Naive thymus-derived CD4-positive, alpha-beta T cell (primary cell): ENCODE measurements around the gene DCLRE1A. TPM values are rescaled to one million over a fixed set of nuclear protein-coding genes. Genes with fewer than 3 reads are reported as not detected.
A peak's percentile ranks its signal among the peaks of the same experiment; 100 is the strongest.

Experiments
- ATAC-seq: fragments of 150-1000 bp; cut with Tn5 transposase; 2 replicates; pipeline ENCODE4 v1.10.0; 2021; ENCODE audit warnings: mild to moderate bottlenecking, moderate library complexity
- CTCF ChIA-PET: fragments of 350-600 bp; sonication (Branson Sonifier 250); formaldehyde crosslinking; loops from one replicate; lab custom pipeline; 2021; ENCODE audit warnings: antibody characterized with exemption; lab: Charles Lee
- POLR2A ChIA-PET: fragments of 350-600 bp; sonication (Branson Sonifier 250); formaldehyde crosslinking; loops from one replicate; lab custom pipeline; 2021; ENCODE audit warnings: antibody characterized with exemption, inconsistent platforms; lab: Charles Lee
- DNase-seq, 9 donors: peaks; one replicate each; pipeline versions ENCODE4 v3.0.0 to v3.0.0-alpha.2; 2020 to 2022; ENCODE audit warnings: mixed read lengths in 1 of 9
- H3K27ac ChIP-seq: one replicate; pipeline ENCODE4 v1.7.0; 2013; ENCODE audit warnings: mild to moderate bottlenecking, low read depth, low read length, moderate library complexity
- H3K27me3 ChIP-seq, 2 donors: one replicate each; pipeline ENCODE4 v1.7.0; 2013; ENCODE audit warnings: low read length in 2 of 2, mild to moderate bottlenecking in 2 of 2, moderate library complexity in 2 of 2; ENCODE audit not compliant: control insufficient read depth in 2 of 2, insufficient read depth in 2 of 2
- H3K36me3 ChIP-seq, 3 experiments: 1 replicate in 2 of 3; 2 replicates in 1 of 3; pipeline ENCODE4 v1.7.0; 2013; ENCODE audit warnings: low read length in 3 of 3, mild to moderate bottlenecking in 3 of 3, moderate library complexity in 1 of 3; ENCODE audit not compliant: insufficient read depth in 3 of 3, control insufficient read depth in 2 of 3
- H3K4me1 ChIP-seq, 2 donors: one replicate each; pipeline ENCODE4 v1.7.0; 2013; ENCODE audit warnings: low read length in 2 of 2, mild to moderate bottlenecking in 2 of 2, moderate library complexity in 1 of 2; ENCODE audit not compliant: control insufficient read depth in 2 of 2, insufficient read depth in 2 of 2
- H3K4me3 ChIP-seq: 2 replicates; pipeline ENCODE4 v1.7.0; 2013; ENCODE audit warnings: mild to moderate bottlenecking, low read length
- H3K9me3 ChIP-seq, 3 experiments: 1 replicate in 2 of 3; 2 replicates in 1 of 3; pipeline ENCODE4 v1.7.0; 2013; ENCODE audit warnings: low read length in 3 of 3; ENCODE audit not compliant: control insufficient read depth in 2 of 3
- H3K27ac Mint-ChIP-seq, 9 donors: one replicate each; pipeline ENCODE4 v1.8.0; 2020 to 2022; ENCODE audit warnings: mixed read lengths in 9 of 9, mild to moderate bottlenecking in 8 of 9, moderate library complexity in 5 of 9, inconsistent platforms in 2 of 9
- H3K27me3 Mint-ChIP-seq, 5 donors: one replicate each; pipeline ENCODE4 v1.8.0; 2021 to 2022; ENCODE audit warnings: mixed read lengths in 5 of 5, mild to moderate bottlenecking in 1 of 5
- H3K36me3 Mint-ChIP-seq, 5 donors: one replicate each; pipeline ENCODE4 v1.8.0; 2020 to 2022; ENCODE audit warnings: mixed read lengths in 5 of 5, mild to moderate bottlenecking in 3 of 5, inconsistent platforms in 1 of 5
- H3K4me1 Mint-ChIP-seq, 7 donors: one replicate each; pipeline ENCODE4 v1.8.0; 2020 to 2022; ENCODE audit warnings: mixed read lengths in 7 of 7, mild to moderate bottlenecking in 3 of 7, inconsistent platforms in 1 of 7
- H3K4me3 Mint-ChIP-seq, 10 donors: one replicate each; pipeline ENCODE4 v1.8.0; 2020 to 2022; ENCODE audit warnings: mild to moderate bottlenecking in 10 of 10, mixed read lengths in 10 of 10, moderate library complexity in 6 of 10, inconsistent platforms in 2 of 10
- H3K9me3 Mint-ChIP-seq, 11 donors: one replicate each; pipeline ENCODE4 v1.8.0; 2020 to 2022; ENCODE audit warnings: mixed read lengths in 11 of 11, mild to moderate bottlenecking in 4 of 11, inconsistent platforms in 1 of 11, moderate library complexity in 1 of 11
- intact Hi-C, 2 donors: fragments of 100-400 bp; cut with micrococcal nuclease; formaldehyde crosslinking; loops; one replicate each; pipeline ENCODE4 v1.15.1; 2023
- polyA plus RNA-seq, 2 donors: library from polyadenylated mRNA; unstranded; fragments of 300-500 nt; fragmentation: Illumina TruSeq; gene quantifications; one replicate each; pipeline ENCODE4 v1.2.3, GENCODE V29; 2021
- total RNA-seq, 6 experiments: library from RNA in 5 of 6; stranded (reverse) in 5 of 6; gene quantifications; 1 replicate in 5 of 6; 2 replicates in 1 of 6; pipeline ENCODE4 v1.2.3 and lab custom pipeline; 2021 to 2026

The DCLRE1A gene
- total RNA-seq, result 10 to 100 TPM in 1 of 5 experiments, 1 to 10 TPM in 4; 1.5 to 12.9 (median 4.3) TPM
- 1 to 10 TPM; 2.1 to 3.8 TPM for polyA plus RNA-seq
- total RNA-seq (lab: John Stamatoyannopoulos, UW), result 6.3 reads per million, percentile 28 among the genes with 10 or more reads in this experiment

GRCh38 chr10:113854013-113854760 lies at the start of gene DCLRE1A, which contains the start of gene NHLRC2:
TSS of gene DCLRE1A (minus strand) at chr10:113854082. CDS start at chr10:113853182, 900 bp downstream.
TSS of gene NHLRC2 (plus strand) at chr10:113854661. CDS start at chr10:113854873, 212 bp downstream.
- H3K36me3 Mint-ChIP-seq, result peaks cover 0 to 19% (median 10%) of the 10 kb centered on the region in 5 donors
- Histone ChIP-seq H3K4me1 (peaks cover 3 to 42% of the 10 kb centered on the region in 2 donors), H3K27ac (peak within 1 kb of the TSS; percentile 79), H3K36me3 (peaks cover 0 to 14% (median 0%) of the 10 kb centered on the region in 3 experiments), H3K27me3 (no peaks in the 10 kb centered on the region), H3K4me3 (peak within 1 kb of the TSS; percentile 90), H3K9me3 (no peaks in the 10 kb centered on the region)
- ATAC-seq (peak; percentile 73), DNase-seq (peak; percentile 26 to 55 (median 50))
- intact Hi-C loops, result loop anchor here (1.0 to 10.0 kb wide), 12 partner anchors 107 to 1409 kb away; partner anchors contain the start of genes CASP7 (in 2 of the 2), CCDC186 (in 2 of the 2), TRUB1 (in 2 of the 2) and VTI1A (in 2 of the 2)
- H3K4me1 Mint-ChIP-seq, result peaks cover 24 to 60% (median 52%) of the 10 kb centered on the region in 7 donors
- peak within 1 kb of the TSS; percentile 90 to 100 (median 97) for H3K4me3 Mint-ChIP-seq
- POLR2A ChIA-PET, result interaction anchor here (0.7 to 1.0 kb wide), 2 partner anchors 24 to 171 kb away, joined by 3 read pairs; no protein-coding TSS in a partner anchor
- no peaks in the 10 kb centered on the region for H3K9me3 Mint-ChIP-seq
- H3K27me3 Mint-ChIP-seq, result no peaks in the 10 kb centered on the region
- CTCF ChIA-PET, result interaction anchor here (0.6 kb wide), 1 partner anchor 385 kb away, joined by 3 read pairs; the partner anchor contains the start of gene VWA2
- peak within 1 kb of the TSS; percentile 89 to 100 (median 97) for H3K27ac Mint-ChIP-seq

- Histone ChIP-seq H3K4me3 (no peak overlapping the region), H3K4me1 (no peaks in the 10 kb centered on the region), H3K36me3 (peaks cover 0 to 28% (median 4%) of the 10 kb centered on the region in 3 experiments), H3K27me3 (no peaks in the 10 kb centered on the region), H3K9me3 (no peaks in the 10 kb centered on the region), H3K27ac (no peak overlapping the region)
- CTCF ChIA-PET, result no interaction called here
- Mint-ChIP-seq H3K4me1 (peaks cover 0 to 4% (median 0%) of the 10 kb centered on the region in 7 donors), H3K4me3 (no peak overlapping the region), H3K36me3 (peaks cover 7 to 45% (median 42%) of the 10 kb centered on the region in 5 donors), H3K27me3 (no peaks in the 10 kb centered on the region), H3K27ac (no peak overlapping the region), H3K9me3 (peaks cover 0 to 5% (median 1%) of the 10 kb centered on the region in 11 donors)
- DNase-seq (no peak), ATAC-seq (no peak)
- POLR2A ChIA-PET, result no interaction called here
- intact Hi-C loops, result no loop called here
Observed at GRCh38 chr10:113899952-113900598, 46.2 kb upstream of the DCLRE1A start.

- H3K27ac Mint-ChIP-seq, result no peak overlapping the region
- ChIA-PET CTCF (no interaction called here), POLR2A (no interaction called here)
- H3K4me1 Mint-ChIP-seq, result peaks cover 0 to 4% (median 0%) of the 10 kb centered on the region in 7 donors
- Histone ChIP-seq H3K4me3 (no peak overlapping the region), H3K36me3 (peaks cover 0 to 23% (median 0%) of the 10 kb centered on the region in 3 experiments), H3K27me3 (no peaks in the 10 kb centered on the region), H3K9me3 (no peaks in the 10 kb centered on the region), H3K27ac (no peak overlapping the region), H3K4me1 (no peaks in the 10 kb centered on the region)
- intact Hi-C loops, result no loop called here
- DNase-seq (no peak), ATAC-seq (no peak)
- H3K36me3 Mint-ChIP-seq, result peaks cover 8 to 47% (median 38%) of the 10 kb centered on the region in 5 donors
- H3K27me3 Mint-ChIP-seq, result no peaks in the 10 kb centered on the region
- no peak overlapping the region for H3K4me3 Mint-ChIP-seq
- H3K9me3 Mint-ChIP-seq, result peaks cover 0 to 6% (median 1%) of the 10 kb centered on the region in 11 donors
Observed at GRCh38 chr10:113897693-113898618, 44.1 kb upstream of the DCLRE1A start.

GRCh38 chr10:113895018-113895417 lies 41.1 kb upstream of the DCLRE1A start:
- H3K9me3 ChIP-seq, result no peaks in the 10 kb centered on the region
- Mint-ChIP-seq H3K36me3 (peaks cover 4 to 47% (median 28%) of the 10 kb centered on the region in 5 donors), H3K4me3 (no peak overlapping the region), H3K27ac (no peak overlapping the region), H3K4me1 (peaks cover 0 to 8% (median 0%) of the 10 kb centered on the region in 7 donors), H3K27me3 (no peaks in the 10 kb centered on the region), H3K9me3 (peaks cover 0 to 6% (median 1%) of the 10 kb centered on the region in 11 donors)
- no peaks in the 10 kb centered on the region for H3K4me1 ChIP-seq
- no peak for DNase-seq
- ChIA-PET CTCF (no interaction called here), POLR2A (no interaction called here)
- H3K27me3 ChIP-seq, result no peaks in the 10 kb centered on the region
- no peak for ATAC-seq
- no peak overlapping the region for H3K27ac ChIP-seq
- peaks cover 0 to 14% (median 0%) of the 10 kb centered on the region in 3 experiments for H3K36me3 ChIP-seq
- H3K4me3 ChIP-seq, result no peak overlapping the region
- intact Hi-C loops, result no loop called here

GRCh38 chr10:113894581-113894980 lies 40.7 kb upstream of the DCLRE1A start:
- peaks cover 0 to 14% (median 0%) of the 10 kb centered on the region in 3 experiments for H3K36me3 ChIP-seq
- H3K36me3 Mint-ChIP-seq, result peaks cover 4 to 46% (median 29%) of the 10 kb centered on the region in 5 donors
- POLR2A ChIA-PET, result no interaction called here

More at GRCh38 chr10:113894581-113894980, 40.7 kb upstream of the DCLRE1A start:
- ATAC-seq (no peak), DNase-seq (no peak)
- Mint-ChIP-seq H3K27ac (no peak overlapping the region), H3K27me3 (no peaks in the 10 kb centered on the region), H3K9me3 (peaks cover 0 to 6% (median 1%) of the 10 kb centered on the region in 11 donors), H3K4me1 (peaks cover 0 to 8% (median 0%) of the 10 kb centered on the region in 7 donors), H3K4me3 (no peak overlapping the region)
- intact Hi-C loops, result no loop called here
- Histone ChIP-seq H3K4me3 (no peak overlapping the region), H3K27me3 (no peaks in the 10 kb centered on the region), H3K4me1 (no peaks in the 10 kb centered on the region), H3K9me3 (no peaks in the 10 kb centered on the region), H3K27ac (no peak overlapping the region)
- CTCF ChIA-PET, result no interaction called here
